Measurements from ENCODE around the gene SRGAP2C.
"Not testable (repeated sequence)": the region's sequence is repeated elsewhere in the genome, so short reads cannot be mapped to it uniquely, and the experiment has no call there.

Gene SRGAP2C

GRCh38 chr1:121163850-121164757 lies 20.7 kb upstream of the SRGAP2C start:
- not testable (repeated sequence) for H3K4me1 ChIP-seq (ENCODE audit: insufficient read depth, low read length); H3K9me3 ChIP-seq (ENCODE audit: low read length); H3K4me3 ChIP-seq (ENCODE audit: low read depth in 1 of 2, low read length in 2 of 2); H3K27ac ChIP-seq (ENCODE audit: low read depth, low read length); H3K9ac ChIP-seq (ENCODE audit: low read length); H3K27me3 ChIP-seq (ENCODE audit: control insufficient read depth in 1 of 2, insufficient read depth in 2 of 2, low read length in 2 of 2); H3K36me3 ChIP-seq (ENCODE audit: insufficient read depth, low read length)

- H3K36me3 ChIP-seq (ENCODE audit: insufficient read depth, low read length); H3K27me3 ChIP-seq (ENCODE audit: control insufficient read depth in 1 of 2, insufficient read depth in 2 of 2, low read length in 2 of 2); H3K9me3 ChIP-seq (ENCODE audit: low read length); H3K4me1 ChIP-seq (ENCODE audit: insufficient read depth, low read length); H3K9ac ChIP-seq (ENCODE audit: low read length); H3K27ac ChIP-seq (ENCODE audit: low read depth, low read length); H3K4me3 ChIP-seq (ENCODE audit: low read depth in 1 of 2, low read length in 2 of 2): not testable (repeated sequence)
Measured at GRCh38 chr1:121165296-121165695, 19.5 kb upstream of the SRGAP2C start.

GRCh38 chr1:121167225-121167738 lies 17.5 kb upstream of the SRGAP2C start:
- not testable (repeated sequence) for H3K27ac ChIP-seq (ENCODE audit: low read depth, low read length); H3K36me3 ChIP-seq (ENCODE audit: insufficient read depth, low read length); H3K9ac ChIP-seq (ENCODE audit: low read length); H3K4me3 ChIP-seq (ENCODE audit: low read depth in 1 of 2, low read length in 2 of 2); H3K4me1 ChIP-seq (ENCODE audit: insufficient read depth, low read length); H3K9me3 ChIP-seq (ENCODE audit: low read length); H3K27me3 ChIP-seq (ENCODE audit: control insufficient read depth in 1 of 2, insufficient read depth in 2 of 2, low read length in 2 of 2)

- H3K9ac ChIP-seq (ENCODE audit: low read length); H3K36me3 ChIP-seq (ENCODE audit: insufficient read depth, low read length); H3K9me3 ChIP-seq (ENCODE audit: low read length); H3K27me3 ChIP-seq (ENCODE audit: control insufficient read depth in 1 of 2, insufficient read depth in 2 of 2, low read length in 2 of 2); H3K4me1 ChIP-seq (ENCODE audit: insufficient read depth, low read length); H3K4me3 ChIP-seq (ENCODE audit: low read depth in 1 of 2, low read length in 2 of 2); H3K27ac ChIP-seq (ENCODE audit: low read depth, low read length): not testable (repeated sequence)
Measured at GRCh38 chr1:121168152-121168668, 16.6 kb upstream of the SRGAP2C start.

- not testable (repeated sequence) for H3K9me3 ChIP-seq (ENCODE audit: low read length); H3K4me1 ChIP-seq (ENCODE audit: insufficient read depth, low read length); H3K27ac ChIP-seq (ENCODE audit: low read depth, low read length); H3K27me3 ChIP-seq (ENCODE audit: control insufficient read depth in 1 of 2, insufficient read depth in 2 of 2, low read length in 2 of 2); H3K36me3 ChIP-seq (ENCODE audit: insufficient read depth, low read length); H3K9ac ChIP-seq (ENCODE audit: low read length); H3K4me3 ChIP-seq (ENCODE audit: low read depth in 1 of 2, low read length in 2 of 2)
Measured at GRCh38 chr1:121176649-121177048, 8.1 kb upstream of the SRGAP2C start.

- not testable (repeated sequence) for H3K4me3 ChIP-seq (ENCODE audit: low read depth in 1 of 2, low read length in 2 of 2); H3K27ac ChIP-seq (ENCODE audit: low read depth, low read length)
Measured at GRCh38 chr1:121178197-121178596, 6.6 kb upstream of the SRGAP2C start.

GRCh38 chr1:121183867-121184266 lies 908 bp upstream of the SRGAP2C start:
- H3K9me3 ChIP-seq (ENCODE audit: low read length); H3K4me3 ChIP-seq (ENCODE audit: low read depth in 1 of 2, low read length in 2 of 2); H3K27ac ChIP-seq (ENCODE audit: low read depth, low read length): not testable (repeated sequence)

More at GRCh38 chr1:121178197-121178596, 6.6 kb upstream of the SRGAP2C start:
- not testable (repeated sequence) for H3K4me1 ChIP-seq (ENCODE audit: insufficient read depth, low read length); H3K27me3 ChIP-seq (ENCODE audit: control insufficient read depth in 1 of 2, insufficient read depth in 2 of 2, low read length in 2 of 2); H3K36me3 ChIP-seq (ENCODE audit: insufficient read depth, low read length); H3K9ac ChIP-seq (ENCODE audit: low read length); H3K9me3 ChIP-seq (ENCODE audit: low read length)

GRCh38 chr1:121185140-121185708 lies 449 bp downstream of the SRGAP2C start:
- not testable (repeated sequence) for H3K9me3 ChIP-seq (ENCODE audit: low read length); H3K36me3 ChIP-seq (ENCODE audit: insufficient read depth, low read length); H3K27ac ChIP-seq (ENCODE audit: low read depth, low read length); H3K4me3 ChIP-seq (ENCODE audit: low read depth in 1 of 2, low read length in 2 of 2); H3K9ac ChIP-seq (ENCODE audit: low read length); H3K4me1 ChIP-seq (ENCODE audit: insufficient read depth, low read length); H3K27me3 ChIP-seq (ENCODE audit: control insufficient read depth in 1 of 2, insufficient read depth in 2 of 2, low read length in 2 of 2)

More at GRCh38 chr1:121183867-121184266, 908 bp upstream of the SRGAP2C start:
- not testable (repeated sequence) for H3K4me1 ChIP-seq (ENCODE audit: insufficient read depth, low read length); H3K27me3 ChIP-seq (ENCODE audit: control insufficient read depth in 1 of 2, insufficient read depth in 2 of 2, low read length in 2 of 2); H3K9ac ChIP-seq (ENCODE audit: low read length); H3K36me3 ChIP-seq (ENCODE audit: insufficient read depth, low read length)

- H3K27ac ChIP-seq (ENCODE audit: low read depth, low read length); H3K4me3 ChIP-seq (ENCODE audit: low read depth in 1 of 2, low read length in 2 of 2); H3K9me3 ChIP-seq (ENCODE audit: low read length); H3K4me1 ChIP-seq (ENCODE audit: insufficient read depth, low read length); H3K27me3 ChIP-seq (ENCODE audit: control insufficient read depth in 1 of 2, insufficient read depth in 2 of 2, low read length in 2 of 2); H3K36me3 ChIP-seq (ENCODE audit: insufficient read depth, low read length); H3K9ac ChIP-seq (ENCODE audit: low read length): not testable (repeated sequence)
Measured at GRCh38 chr1:121186191-121186590, 1.4 kb downstream of the SRGAP2C start.

- H3K9me3 ChIP-seq (ENCODE audit: low read length); H3K4me1 ChIP-seq (ENCODE audit: insufficient read depth, low read length); H3K4me3 ChIP-seq (ENCODE audit: low read depth in 1 of 2, low read length in 2 of 2); H3K9ac ChIP-seq (ENCODE audit: low read length); H3K27me3 ChIP-seq (ENCODE audit: control insufficient read depth in 1 of 2, insufficient read depth in 2 of 2, low read length in 2 of 2); H3K27ac ChIP-seq (ENCODE audit: low read depth, low read length); H3K36me3 ChIP-seq (ENCODE audit: insufficient read depth, low read length): not testable (repeated sequence)
Measured at GRCh38 chr1:121187914-121188313, 3.1 kb downstream of the SRGAP2C start.

- H3K9ac ChIP-seq (ENCODE audit: low read length); H3K27ac ChIP-seq (ENCODE audit: low read depth, low read length); H3K27me3 ChIP-seq (ENCODE audit: control insufficient read depth in 1 of 2, insufficient read depth in 2 of 2, low read length in 2 of 2); H3K9me3 ChIP-seq (ENCODE audit: low read length); H3K36me3 ChIP-seq (ENCODE audit: insufficient read depth, low read length); H3K4me1 ChIP-seq (ENCODE audit: insufficient read depth, low read length); H3K4me3 ChIP-seq (ENCODE audit: low read depth in 1 of 2, low read length in 2 of 2): not testable (repeated sequence)
Measured at GRCh38 chr1:121192512-121192911, 7.7 kb downstream of the SRGAP2C start.
